ENCODE data around the gene MDM4. TPM values are rescaled to one million over a fixed set of nuclear protein-coding genes. Genes with fewer than 3 reads are reported as not detected.

The MDM4 gene
- total RNA-seq, 1 experiment from 2014 or later: 49.6 TPM

DNA sequence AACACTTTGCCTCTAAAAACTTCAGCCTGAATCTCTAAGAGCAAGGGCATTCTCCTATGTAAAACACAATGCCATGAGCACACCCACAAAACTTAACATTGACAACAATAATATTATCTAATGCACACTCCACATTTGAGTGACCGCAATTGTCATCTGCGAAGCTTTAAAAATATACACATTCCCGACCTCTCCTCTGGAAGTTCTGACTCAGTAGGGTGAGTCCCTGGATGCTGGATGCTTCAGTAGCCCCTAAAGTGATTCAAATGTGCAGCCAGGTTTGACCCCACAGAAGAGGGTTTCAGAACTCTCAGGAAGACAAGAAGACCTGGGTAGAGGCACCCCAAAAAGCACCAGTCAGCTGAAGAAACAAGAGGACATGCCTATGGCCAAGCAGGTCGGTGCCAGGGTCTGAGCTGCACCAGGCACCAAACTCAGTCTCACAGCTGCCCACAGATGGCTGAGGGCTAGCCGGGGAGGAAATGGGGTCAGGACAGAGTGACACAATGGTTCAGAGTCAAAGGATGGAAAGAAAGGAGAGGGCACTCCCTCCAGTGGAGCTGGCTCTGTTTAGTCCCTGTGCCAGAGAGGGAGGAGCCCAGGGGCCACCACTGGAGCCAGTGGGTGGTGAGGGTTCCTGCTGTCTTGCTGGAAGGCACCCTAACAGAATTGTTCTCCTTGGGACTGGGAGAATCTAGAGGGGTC lies 39.0 kb upstream of the MDM4 start:
- Histone ChIP-seq H3K14ac (ENCODE audit: insufficient read depth, low read length) (no peak overlapping the region), H4K91ac (ENCODE audit: insufficient read length, low read depth, low read length) (no peak overlapping the region), H3K9me3 (ENCODE audit: control insufficient read depth, low read depth, low read length) (no peaks in the 10 kb centered on the region), H3K4ac (ENCODE audit: low read depth, low read length) (no peak overlapping the region), H4K5ac (ENCODE audit: insufficient read length, low read depth, low read length) (no peak overlapping the region), H3K9ac (ENCODE audit: extremely low read depth, insufficient read length, low read length) (no peak overlapping the region), H2BK15ac (ENCODE audit: low read depth, low read length) (no peak overlapping the region), H2BK5ac (ENCODE audit: insufficient read length, low read length) (no peak overlapping the region), H3T11ph (ENCODE audit: low read length) (no peak overlapping the region), H3K27me3 (ENCODE audit: insufficient read depth, low read length) (no peaks in the 10 kb centered on the region), H2BK120ac (ENCODE audit: low read depth, low read length, poor library complexity, severe bottlenecking) (no peak overlapping the region), H2BK12ac (ENCODE audit: insufficient read length, low read depth, low read length) (no peak overlapping the region), H3K27ac (ENCODE audit: insufficient read length, low read depth, low read length) (no peak overlapping the region), H3K23ac (ENCODE audit: insufficient read length, low read depth, low read length) (no peak overlapping the region), H2AFZ (ENCODE audit: low read length) (no peak overlapping the region), H3K4me2 (ENCODE audit: insufficient read depth, insufficient read length, low read length) (no peak overlapping the region), H4K8ac (replicated peaks; ENCODE audit: insufficient read length, low read depth, low read length) (no peak overlapping the region), H3K79me2 (ENCODE audit: insufficient read depth, low read length) (no peaks in the 10 kb centered on the region), H3K18ac (ENCODE audit: insufficient read length, low read depth, low read length) (no peak overlapping the region), H3K79me1 (ENCODE audit: insufficient read depth, low read depth, low read length, poor library complexity, severe bottlenecking) (no peaks in the 10 kb centered on the region), H3K23me2 (ENCODE audit: insufficient read length, low read depth, low read length, poor library complexity, severe bottlenecking) (no peaks in the 10 kb centered on the region), H3K4me1 (ENCODE audit: insufficient read depth, low read length) (peaks cover 4% of the 10 kb centered on the region; the same call in 1 of the 2 replicates), H2BK20ac (ENCODE audit: low read depth, low read length, poor library complexity, severe bottlenecking) (no peak overlapping the region), H2AK5ac (ENCODE audit: insufficient read length, low read length) (no peak overlapping the region), H3K56ac (ENCODE audit: insufficient read length, low read depth, low read length) (no peak overlapping the region), H4K20me1 (ENCODE audit: control insufficient read depth, insufficient read depth, insufficient read length) (no peaks in the 10 kb centered on the region)
- Mint-ChIP-seq H3K36me3 (ENCODE audit: insufficient read depth in 1 of 3, low read depth in 3 of 3) (peaks cover 0 to 2% (median 0%) of the 10 kb centered on the region in 3 experiments; a peak in 1 of 7 replicates), H3K4me1 (peaks cover 53 to 54% of the 10 kb centered on the region in 2 experiments), H3K27me3 (ENCODE audit: low read depth) (no peaks in the 10 kb centered on the region), H3K9me3 (no peaks in the 10 kb centered on the region), H3K27ac (no peak overlapping the region; a peak in 1 of 7 replicates), H3K4me3 (no peak overlapping the region)
- no peak for DNase-seq
- TF ChIP-seq, protein P1, sequence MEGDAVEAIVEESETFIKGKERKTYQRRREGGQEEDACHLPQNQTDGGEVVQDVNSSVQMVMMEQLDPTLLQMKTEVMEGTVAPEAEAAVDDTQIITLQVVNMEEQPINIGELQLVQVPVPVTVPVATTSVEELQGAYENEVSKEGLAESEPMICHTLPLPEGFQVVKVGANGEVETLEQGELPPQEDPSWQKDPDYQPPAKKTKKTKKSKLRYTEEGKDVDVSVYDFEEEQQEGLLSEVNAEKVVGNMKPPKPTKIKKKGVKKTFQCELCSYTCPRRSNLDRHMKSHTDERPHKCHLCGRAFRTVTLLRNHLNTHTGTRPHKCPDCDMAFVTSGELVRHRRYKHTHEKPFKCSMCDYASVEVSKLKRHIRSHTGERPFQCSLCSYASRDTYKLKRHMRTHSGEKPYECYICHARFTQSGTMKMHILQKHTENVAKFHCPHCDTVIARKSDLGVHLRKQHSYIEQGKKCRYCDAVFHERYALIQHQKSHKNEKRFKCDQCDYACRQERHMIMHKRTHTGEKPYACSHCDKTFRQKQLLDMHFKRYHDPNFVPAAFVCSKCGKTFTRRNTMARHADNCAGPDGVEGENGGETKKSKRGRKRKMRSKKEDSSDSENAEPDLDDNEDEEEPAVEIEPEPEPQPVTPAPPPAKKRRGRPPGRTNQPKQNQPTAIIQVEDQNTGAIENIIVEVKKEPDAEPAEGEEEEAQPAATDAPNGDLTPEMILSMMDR (conservative IDR thresholded peaks at IDR 0.05): no peak
- no CpG with 5 or more reads among the region's 5 CpGs for WGBS (ENCODE audit: extremely low coverage, insufficient read length, low lambda C conversion rate)

Data from H9 (cell line).